GM19043 (cell line): Measurements from ENCODE around the gene MC5R.
"Not testable (repeated sequence)": the region's sequence is repeated elsewhere in the genome, so short reads cannot be mapped to it uniquely, and the experiment has no call there.

Source experiments
- ATAC-seq: cut with Tn5 transposase; IDR thresholded peaks from one replicate; pipeline ENCODE4 v1.9.1; 2021; ENCODE audit warnings: low read depth; ENCODE audit not compliant: unreplicated experiment

Gene MC5R

DNA sequence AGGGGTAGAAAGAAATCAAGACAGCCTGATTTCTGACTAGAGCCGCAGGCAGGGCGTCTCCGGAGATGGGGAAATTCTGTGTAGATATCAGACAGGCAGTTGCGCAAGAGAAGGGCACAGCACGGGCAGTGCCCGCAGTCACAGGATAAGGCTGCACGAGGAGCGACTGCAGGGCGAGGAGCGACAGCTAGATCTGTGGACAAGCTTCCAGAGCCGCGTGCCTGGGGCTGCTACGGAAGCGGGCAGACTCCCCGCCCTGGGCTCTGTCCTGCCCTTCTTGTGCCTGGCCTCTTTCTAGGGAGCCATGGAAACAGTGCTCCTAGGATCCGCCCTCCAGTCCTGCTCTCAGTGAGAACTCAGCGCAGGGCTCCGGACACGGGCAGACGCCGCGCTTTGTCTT, 12.6 kb downstream of the MC5R start:
- ATAC-seq, result no peak

DNA sequence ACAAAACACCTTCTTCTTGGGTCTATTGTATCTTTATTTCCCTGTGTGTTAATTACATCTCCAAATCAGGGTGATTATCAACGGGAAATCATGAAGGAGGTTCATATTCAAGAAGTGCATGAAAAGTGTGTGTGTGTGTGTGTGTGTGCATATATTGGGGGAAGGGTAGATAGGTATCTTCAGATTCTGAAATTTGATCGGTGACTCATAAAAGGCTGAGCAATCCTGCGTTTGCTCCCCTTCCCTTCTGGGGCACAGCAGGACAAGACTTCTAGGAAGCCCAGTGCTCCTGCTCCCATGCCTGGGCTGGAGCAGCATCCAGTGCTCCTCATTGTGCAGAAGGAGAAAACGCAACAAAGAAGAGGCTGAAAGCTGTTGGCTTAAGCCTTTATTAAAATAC, 25.8 kb downstream of the MC5R start:
- ATAC-seq, result no peak

DNA sequence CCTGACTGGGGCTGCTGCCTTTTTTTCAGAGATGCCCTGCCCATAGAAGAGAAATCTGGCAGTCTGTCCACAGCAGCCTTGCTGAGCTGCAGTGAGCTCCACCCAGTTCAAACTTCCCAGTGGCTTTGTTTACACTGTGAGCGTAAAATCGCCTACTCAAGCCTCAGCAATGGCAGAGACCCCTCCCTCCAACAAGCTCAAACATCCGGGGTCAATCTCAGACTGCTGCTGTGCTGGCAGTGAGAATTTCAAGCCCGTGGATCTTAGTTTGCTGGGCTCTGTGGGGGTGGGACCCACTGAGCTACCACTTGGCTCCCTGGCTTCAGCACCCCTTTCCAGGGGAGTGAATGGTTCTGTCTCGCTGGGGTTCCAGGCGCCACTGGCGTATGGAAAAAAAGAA, 38.9 kb downstream of the MC5R start:
- not testable (repeated sequence) for ATAC-seq

DNA sequence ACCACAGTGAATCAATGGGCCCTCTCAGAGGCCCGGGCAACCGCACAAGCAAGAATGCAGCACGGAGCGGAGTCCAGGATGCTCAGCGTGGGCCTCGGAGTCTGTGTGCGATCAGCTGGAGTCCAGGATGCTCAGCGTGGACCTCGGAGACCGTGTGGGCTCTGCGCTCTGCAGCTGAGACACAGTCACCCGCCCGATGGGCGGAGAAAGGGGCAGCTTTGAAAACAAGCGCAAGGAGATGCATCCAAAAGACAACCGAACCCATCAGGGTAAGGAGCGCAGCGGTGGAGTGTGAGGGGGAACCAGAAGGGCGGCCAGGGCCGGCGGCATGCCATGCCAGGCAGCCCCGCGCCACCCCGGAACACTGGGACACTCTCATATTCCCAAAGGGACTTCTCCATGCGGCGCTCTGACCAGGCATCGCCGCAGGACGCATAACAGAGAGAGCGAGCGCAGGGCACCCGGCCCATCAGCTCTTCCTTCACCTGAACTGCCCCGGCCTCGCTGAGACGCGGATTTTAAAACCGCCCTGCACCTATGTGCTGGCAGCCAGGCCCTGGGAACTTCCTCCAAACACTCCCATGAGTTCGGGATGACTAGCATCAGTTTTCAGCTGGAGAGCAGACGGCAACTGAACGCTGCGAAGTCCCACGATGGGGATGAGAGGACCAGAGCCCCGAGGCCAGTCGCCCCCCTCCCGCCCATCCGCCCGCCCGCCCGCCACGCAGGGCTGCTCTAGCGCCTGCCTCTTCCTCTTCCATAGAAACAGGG, 44.7 kb downstream of the MC5R start:
- ATAC-seq, result no peak

DNA sequence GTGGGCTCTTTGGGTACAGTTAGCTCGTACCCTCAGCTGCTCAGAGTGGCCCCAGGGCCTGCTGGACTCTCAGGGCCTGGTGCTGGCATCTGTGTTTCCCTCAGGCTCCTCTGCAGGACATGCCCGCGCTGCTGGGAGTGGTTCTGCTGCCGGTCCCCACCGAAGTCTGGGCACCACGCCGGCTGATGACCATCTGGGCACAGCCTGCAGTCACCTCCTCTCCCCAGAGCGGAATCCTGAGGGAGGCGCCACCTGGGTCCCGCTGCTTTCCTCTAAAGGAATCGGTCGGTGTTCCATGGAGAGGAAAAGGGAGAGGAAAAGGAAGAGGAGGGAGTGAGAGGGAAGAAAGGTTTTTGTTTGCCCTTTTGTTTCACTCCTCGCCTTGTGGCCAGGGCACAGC, 47.8 kb downstream of the MC5R start:
- no peak for ATAC-seq

DNA sequence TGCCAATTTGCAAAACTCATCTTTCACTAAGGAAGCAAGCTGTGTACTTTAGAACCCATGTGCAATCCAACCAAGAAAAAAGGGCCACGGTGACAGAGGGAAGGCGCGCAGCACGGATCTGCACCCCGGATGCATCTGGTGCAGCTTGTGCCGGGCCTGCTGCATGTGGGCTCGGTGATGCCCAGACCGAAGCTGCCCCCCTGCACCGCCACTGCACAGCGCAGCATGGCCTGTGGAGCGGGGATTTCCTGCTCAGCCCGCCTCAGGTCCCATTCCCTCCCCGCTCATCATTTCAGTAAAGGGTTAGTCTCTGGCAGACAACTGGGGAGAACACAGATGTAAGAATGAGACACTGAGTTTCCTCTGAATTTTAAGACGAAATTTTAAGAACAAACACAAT, 48.4 kb downstream of the MC5R start:
- no peak for ATAC-seq

DNA sequence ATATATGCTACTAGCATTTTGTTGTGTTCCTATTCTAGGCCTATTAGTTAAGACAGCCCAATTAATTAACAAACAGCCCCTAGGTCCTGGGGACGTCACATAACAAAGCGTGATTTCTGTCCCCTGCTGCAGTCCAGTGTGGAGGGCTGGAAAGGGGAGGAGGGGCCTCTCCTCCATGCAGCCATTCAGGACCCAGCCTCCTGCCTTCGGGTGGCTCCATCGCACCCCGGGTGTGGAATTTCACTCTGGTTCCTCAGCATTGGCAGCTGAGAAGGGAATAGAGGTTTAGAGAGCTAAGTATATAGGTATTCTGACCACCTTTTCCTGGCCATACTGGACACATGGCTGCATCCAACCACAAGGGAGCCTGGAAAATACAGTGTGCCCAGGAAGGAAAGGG, 49.0 kb downstream of the MC5R start:
- no peak for ATAC-seq

DNA sequence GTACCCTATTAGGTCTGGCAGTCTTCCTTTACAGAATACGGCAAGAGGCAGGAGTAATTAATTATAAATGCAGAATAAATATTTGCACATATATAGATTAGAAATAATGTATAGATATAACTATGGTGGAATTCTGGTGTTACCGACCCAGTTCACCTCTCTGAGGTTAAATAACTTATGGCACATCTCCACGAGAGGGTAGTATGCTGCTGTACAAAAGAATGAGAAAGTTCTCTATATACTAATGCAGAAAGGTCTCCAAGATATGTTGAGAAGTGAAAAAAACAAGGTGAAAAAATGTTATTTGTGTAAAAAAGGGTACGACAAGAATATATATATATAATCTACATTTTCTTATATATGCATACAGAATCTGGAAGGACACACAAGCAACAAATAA, 50.6 kb downstream of the MC5R start:
- ATAC-seq, result no peak
